GM19239 (cell line): ENCODE results near the gene ABCA13.
"Not testable (repeated sequence)": the region's sequence is repeated elsewhere in the genome, so short reads cannot be mapped to it uniquely, and the experiment has no call there.

Experiments
- DNase-seq: peaks from one replicate; pipeline ENCODE4 v3.0.0; 2011; ENCODE audit warnings: low spot score; ENCODE audit not compliant: insufficient read length
- FAIRE-seq: peaks from 2 replicates; lab custom pipeline; 2011; peaks lifted over from hg19 to GRCh38; lab: Jason Lieb, UNC

Gene ABCA13

DNA sequence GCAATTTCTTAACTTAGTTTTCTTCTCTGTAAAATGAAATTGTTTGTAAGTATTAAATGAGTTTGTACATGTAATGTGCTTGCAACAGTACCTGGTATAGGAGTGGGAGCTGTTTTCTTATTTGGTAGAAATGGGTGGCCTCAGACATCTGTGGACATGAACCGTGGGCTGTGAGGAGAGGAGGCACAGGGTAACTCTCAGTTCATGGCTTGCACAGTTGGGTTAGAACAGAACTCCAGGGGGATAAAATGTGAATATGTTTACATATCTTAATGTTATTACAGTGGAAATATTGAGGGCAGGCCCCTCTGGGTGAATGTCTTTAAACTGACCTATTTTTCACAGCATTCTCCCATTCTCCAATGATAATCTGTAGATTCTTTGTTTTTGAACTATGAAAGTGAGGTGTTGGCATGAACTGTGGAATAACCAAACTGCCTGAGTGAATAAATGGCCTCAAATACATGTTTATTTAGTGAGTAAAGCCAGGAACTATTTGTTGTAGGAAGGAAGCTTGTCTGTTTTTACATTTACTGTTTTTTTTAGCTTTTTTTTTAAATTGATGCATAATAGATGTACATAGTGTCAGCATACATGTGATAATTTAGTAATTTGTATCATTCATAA lies 2.6 kb downstream of the ABCA13 start:
- DNase-seq (no peak), FAIRE-seq (no peak)

DNA sequence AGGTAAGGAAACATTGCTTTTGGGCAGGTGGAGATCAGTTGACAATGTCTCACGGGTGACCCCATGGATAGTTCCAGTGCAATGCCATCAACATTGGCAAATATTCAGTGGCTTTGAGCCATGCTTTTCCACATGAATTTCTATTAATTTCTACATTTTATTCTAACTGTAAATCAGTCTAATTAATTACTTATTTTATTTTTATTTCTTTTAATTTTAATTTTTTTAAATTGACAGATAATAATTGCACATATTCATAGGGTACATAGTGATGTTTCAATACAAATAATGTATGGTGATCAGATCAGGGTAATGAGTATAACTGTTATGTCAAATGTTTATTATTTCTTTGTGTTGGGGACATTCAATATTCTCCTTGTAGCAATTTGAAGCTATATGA lies 3.8 kb downstream of the ABCA13 start:
- DNase-seq (no peak), FAIRE-seq (no peak)

DNA sequence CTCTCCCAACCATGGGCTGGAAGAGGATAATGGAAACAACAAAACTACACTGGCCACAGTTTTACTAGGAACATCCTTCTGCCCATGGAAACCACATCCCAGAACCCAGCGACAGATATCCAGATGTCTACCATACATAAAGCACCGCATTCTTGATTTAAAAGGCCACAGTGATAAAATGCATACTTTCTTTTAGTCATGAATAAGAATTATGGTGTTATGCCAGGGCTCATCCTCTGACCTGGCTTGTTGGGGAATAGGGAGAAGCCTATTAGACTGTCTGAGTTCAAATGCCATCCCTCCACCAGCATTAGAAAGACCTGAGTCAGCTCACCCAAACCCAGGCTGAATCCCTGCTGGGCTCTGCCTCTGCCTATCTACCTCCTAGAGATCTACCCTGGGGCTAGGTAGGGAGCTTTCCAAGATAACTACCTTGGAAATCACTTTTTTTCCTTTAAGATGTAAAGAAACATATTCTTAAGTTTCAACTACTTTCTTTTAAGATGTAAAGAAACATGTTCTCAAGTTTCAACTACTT lies 5.2 kb downstream of the ABCA13 start:
- FAIRE-seq (no peak), DNase-seq (no peak)

DNA sequence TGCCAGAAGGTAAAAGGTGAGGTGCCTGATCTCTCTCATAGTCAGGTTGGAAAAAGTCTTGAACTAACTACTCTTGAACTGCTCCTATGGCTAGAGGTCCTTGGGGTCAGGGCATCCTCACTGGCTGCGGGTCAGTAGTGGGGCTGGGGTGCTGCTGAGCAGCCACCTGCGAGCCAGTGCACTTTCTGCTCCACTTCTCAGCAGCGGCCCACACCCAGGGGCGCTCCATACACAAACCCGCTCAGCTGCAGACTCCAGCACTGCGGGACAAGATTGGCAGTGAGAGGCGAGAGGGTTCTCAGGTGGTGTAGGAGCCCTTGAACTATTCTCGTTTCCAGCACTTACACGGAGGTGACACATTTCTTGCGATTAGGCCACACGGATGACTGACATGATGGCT lies 6.0 kb downstream of the ABCA13 start:
- DNase-seq (no peak), FAIRE-seq (no peak)

DNA sequence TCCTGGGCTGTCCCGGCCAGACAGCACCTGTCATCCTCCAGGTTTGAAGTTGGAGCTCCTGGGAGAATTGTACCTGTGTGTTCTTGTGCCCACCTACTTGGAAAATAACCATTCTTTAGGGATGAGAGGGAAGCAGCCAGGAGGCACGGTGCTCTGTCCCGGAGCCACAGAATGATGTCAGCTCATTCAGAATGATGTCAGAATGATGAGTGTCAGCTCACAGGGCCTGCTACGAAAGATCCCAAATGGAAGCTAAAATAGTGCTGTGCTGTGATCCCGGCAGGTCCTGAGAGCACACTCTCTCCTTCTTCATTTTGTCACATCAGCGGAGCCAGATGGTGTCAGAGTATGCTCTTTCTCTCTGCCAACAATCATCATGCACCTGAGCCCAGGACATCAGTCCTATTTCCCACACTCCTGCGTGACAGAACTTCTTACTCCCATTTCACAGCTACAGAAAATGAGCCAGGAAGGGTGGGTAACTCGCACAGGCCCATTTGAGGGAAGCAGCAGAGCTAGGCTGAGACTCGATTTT lies 8.3 kb downstream of the ABCA13 start:
- FAIRE-seq (no peak), DNase-seq (no peak)

DNA sequence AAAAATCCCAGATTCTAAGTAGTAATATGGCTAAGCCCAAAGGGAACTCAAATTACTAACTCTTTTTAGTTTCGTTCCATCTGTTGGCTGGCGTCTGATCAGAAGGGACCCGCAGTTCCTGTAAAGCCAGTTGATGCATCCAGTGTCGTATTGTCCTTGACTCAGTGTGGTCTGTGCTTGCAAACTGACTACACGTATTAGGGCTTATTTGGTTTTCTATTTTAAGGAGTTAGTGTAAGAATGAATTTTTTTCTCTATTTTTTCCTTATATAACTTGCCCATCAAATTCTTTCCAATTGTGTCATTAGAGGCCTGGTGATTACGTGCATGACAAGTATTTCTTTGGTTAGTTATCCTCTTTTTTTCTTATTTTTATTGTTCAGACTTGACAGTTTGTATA lies 9.7 kb downstream of the ABCA13 start:
- no peak for FAIRE-seq
- DNase-seq = no peak

DNA sequence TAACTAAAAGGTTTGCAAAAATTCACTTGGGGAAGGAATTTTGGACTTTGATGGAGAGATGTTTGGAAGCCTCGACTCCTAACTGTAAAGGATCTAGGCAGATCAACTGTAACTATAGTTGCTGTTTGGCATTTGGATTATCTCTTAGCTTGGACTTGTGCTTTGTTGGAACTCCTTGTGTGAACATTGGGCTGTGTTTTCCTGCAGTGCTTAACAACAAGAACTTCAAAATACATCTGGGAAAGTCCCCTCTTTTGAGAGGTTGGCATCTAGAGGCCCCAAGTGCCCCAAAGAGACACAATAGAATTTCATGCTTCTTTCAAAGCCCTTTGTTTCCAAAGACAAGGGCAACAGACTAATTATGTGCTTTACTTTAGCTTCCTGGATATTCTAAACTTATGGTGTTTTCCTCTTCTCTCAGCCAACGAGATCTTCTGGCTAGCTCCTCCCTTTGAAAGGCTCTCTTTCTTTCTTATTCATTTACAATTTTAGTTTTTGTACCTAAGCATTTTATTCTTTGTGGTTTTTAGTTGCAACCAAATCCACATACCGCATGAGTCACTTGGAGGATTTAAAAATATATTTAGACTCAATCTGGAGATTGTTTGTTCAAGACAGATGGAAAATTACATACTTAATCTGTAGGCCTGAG lies 11.6 kb downstream of the ABCA13 start:
- no peak for FAIRE-seq
- DNase-seq = no peak

DNA sequence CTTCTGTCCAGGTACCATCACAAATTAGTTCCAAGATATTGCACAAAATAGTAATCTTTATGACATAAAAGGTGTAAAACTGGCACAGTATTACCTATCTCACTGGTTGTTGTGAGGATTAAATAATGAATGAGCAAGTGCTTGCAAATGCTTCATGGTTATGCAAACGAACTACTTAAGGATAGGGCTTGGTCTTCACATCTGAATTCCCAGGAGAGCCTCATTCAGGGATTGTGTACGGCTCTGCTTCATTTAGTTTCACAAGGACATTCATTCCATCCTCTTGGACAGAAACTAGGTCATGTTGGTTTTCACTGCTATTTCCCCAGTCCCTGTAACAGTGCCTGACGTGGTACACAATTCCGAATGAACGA lies 12.1 kb downstream of the ABCA13 start:
- no peak for DNase-seq

DNA sequence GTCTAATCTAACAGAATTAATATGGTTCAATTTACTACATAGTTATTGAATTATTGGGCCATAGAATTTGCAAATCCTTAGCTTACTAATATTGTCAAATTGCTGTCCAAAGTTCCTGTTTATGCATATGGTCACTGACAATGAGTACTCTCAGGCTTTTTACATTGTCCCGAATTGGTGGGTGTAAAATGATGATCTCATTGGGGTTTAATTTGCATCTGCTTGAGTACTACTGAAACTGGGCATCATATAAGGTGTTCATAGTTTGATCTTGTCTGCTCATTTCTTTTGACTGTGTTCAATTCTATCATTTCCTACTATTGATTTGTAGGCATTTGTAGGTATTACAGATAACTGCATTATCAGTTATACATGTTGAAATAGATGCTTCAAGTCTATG lies 12.7 kb downstream of the ABCA13 start:
- DNase-seq (no peak), FAIRE-seq (no peak)

More for the DNA sequence above, 12.1 kb downstream of the ABCA13 start:
- no peak for FAIRE-seq

DNA sequence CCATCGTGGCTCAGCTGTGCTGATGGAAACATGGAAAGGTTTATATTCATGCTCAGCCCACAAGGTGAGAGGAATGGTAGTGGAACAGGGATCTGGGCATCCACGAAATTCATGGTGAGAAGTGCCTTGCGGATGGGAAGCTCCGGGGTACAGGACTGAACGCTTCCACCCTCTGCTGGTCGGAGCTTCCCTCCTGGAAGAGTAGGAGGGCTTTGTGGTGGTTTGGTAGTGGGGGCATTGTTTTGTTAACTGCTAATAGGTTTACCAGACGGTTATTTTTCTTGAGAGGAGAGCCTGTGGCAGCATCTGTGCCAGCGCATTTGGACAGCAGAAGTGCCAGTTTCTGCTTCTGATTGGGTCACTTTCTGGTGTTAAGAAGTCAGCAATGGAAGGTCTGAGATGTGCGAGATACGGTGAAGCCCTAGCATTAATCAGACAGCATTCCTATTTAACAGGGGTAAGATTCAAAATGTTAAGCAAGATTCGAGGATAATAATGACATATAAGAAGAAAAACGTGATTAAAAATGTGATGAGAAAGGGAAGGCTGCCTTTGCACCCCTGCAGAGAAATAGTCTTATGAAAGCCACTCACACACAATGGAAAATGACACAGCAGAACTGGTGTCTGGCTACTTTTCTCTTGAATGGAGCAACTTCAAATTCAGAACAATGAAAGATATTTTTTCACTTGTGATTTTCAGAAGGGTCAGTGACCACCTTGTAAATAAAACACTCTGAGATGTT lies 17.7 kb downstream of the ABCA13 start:
- no peak for FAIRE-seq

DNA sequence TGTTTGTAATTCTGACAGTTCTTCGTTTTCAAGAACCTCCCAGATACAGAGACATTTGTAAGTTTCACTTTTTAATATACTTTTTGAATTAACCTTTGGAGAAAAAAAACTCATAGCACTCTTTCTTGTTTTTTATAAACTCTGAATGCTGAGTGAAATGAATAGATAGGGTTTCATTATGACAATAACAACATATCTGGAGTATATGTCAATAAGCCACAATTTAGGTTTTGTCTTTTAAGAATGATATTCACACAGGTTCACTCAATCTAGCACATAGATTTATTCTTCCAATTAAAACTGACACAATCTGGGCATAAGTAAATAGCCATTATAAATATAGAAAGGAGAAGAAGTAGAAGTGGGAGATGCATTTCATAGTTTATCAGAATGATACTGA lies 21.7 kb downstream of the ABCA13 start:
- FAIRE-seq = no peak

More for the DNA sequence above, 17.7 kb downstream of the ABCA13 start:
- DNase-seq = no peak

DNA sequence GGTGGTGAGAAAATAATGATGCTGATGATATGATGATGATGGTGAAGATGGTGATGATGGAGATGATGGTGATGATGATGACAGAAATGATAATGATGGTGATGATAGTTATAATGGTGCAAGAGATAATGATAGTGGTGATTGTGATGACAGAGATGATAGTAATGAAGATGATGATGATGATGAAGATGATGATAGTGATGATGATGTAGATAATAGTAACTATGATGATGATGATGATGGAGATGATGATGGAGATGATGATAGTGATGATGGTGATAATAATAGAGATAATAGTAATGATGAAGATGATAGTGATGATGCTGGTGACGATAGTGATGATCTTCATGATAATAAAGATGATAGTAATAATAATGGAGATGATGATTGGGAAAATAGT lies 22.2 kb downstream of the ABCA13 start:
- DNase-seq (no peak), FAIRE-seq (no peak)

More for the DNA sequence above, 21.7 kb downstream of the ABCA13 start:
- DNase-seq = no peak

DNA sequence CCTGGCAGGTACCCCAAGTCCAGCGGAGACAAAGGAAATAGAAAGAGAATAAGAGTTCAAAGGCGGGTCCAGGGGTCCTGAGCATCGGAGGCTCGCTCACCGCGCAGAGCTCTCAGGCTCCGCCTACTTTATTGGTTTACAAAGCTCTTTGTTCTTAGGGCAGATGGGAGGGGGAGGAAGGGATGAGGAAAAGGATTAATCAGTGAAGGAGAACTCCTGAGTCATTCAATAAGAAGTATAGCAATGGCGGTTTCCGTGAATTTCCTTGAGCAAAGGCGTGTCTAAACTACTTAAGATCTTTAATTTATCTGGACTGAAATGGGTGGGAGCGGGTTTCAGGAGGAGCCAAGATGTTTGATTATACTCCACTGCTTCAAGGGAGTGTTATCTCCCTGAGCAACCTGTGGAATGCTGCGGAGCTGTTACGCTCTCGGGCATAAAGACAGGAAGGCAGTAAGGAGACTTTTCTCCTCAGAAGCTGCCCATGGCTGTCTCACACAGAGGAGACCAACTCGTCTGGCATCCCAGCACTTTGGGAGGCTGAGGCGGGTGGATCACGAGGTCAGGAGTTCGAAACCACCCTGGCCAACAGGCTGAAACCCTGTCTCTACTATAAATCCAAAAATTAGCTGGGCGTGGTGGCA lies 29.8 kb downstream of the ABCA13 start:
- not testable (repeated sequence) for DNase-seq, FAIRE-seq

DNA sequence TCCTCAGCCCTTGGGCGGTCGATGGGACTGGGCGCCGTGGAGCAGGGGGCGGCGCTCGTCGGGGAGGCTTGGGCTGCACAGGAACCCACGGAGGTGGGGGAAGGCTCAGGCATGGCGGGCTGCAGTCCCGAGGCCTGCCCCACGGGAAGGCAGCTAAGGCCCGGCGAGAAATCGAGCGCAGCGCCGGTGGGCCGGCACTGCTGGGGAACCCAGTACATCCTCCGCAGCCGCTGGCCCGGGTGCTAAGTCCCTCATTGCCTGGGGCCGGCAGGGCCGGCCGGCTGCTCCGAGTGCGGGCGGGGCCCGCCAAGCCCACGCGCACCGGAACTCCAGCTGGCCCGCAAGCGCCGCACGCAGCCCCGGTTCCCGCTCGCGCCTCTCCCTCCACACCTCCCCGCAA lies 31.7 kb downstream of the ABCA13 start:
- not testable (repeated sequence) for FAIRE-seq, DNase-seq

DNA sequence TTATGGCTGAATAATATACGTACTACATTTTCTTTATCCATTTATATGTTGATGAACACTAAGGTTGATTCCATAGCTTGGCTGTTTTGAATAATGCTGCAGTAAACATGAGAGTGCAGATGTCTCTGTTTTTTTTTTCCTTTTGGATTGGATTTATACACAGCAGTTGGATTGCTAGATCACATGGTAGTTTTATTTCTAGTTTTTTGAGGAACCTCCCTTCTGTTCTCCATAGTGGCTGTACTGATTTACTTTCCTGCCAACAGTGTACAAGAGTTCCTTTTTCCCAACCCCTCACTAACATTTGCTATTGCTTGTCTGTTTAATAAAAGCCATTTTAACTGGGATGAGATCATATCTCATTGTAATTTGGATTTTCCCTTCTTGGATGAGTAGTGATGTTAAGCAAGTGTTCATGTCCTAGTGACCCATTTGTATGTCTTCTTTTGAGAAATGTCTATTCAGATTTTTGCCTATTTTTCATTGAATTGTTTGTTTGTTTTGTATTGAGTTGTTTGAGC lies 36.0 kb downstream of the ABCA13 start:
- DNase-seq (no peak), FAIRE-seq (no peak)

DNA sequence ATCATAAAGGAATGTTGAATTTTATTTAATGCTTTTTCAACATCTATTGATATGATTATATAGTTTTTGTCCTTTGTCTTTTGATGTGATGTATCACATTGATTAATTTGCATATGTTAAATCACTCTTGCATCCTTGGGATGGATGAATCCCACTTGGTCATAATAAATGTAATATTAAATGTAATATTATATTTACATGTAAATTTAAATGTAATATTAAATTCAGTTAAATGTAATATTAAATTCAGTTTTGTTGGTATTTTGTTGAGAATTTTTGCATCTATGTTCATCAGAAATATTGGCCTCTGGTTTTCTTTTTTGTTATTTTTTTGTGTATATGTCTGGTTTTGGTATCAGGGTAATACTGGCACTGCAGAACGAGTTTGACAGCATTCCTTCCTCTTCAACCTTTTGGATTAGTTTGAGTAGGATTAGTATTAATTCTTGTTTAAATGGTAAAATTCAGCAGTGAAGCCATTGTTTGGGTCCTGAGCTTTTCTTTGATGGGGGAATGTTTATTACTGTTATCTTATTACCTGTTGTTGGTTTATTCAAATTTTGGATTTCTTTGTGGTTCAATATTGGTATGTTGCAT lies 37.8 kb downstream of the ABCA13 start:
- DNase-seq (no peak), FAIRE-seq (no peak)

DNA sequence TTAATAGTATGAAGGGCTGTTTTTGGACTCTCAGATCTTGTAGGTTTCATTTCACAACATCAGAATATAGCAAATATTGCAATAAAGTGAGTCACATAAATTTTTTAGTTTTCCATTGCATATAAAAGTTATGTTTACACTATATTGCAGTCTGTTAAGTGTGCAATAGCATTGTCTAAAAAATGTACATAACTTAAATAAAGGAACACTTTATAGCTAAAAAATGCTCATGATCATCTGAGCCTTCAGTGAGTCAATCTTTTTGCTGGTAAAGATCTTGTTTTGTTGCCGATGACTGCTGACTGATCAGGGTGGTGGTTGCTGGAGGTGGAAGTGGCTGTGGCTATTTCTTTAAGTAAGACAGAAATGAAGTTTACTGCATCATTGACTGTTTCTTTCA lies 42.0 kb downstream of the ABCA13 start:
- DNase-seq = no peak
- FAIRE-seq = no peak

DNA sequence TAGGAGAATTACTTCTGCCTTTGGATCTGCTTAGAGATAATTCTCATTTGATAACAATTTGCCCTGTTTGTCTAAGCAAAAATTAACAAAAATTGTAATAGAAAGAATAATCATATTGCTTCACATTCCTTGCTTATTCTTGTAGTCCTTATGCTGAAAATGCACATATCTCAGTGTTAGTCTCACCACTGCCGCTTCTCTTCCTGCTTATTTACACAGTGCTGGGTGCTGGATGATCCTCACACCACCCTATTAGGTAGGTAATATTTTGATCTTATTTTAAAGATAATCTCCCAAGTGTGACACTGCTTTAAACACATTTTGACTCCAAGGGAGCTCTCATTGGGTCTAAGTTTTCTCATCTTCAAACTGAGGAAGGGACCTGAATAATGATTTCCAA lies 46.0 kb downstream of the ABCA13 start:
- FAIRE-seq = no peak
- DNase-seq = no peak

DNA sequence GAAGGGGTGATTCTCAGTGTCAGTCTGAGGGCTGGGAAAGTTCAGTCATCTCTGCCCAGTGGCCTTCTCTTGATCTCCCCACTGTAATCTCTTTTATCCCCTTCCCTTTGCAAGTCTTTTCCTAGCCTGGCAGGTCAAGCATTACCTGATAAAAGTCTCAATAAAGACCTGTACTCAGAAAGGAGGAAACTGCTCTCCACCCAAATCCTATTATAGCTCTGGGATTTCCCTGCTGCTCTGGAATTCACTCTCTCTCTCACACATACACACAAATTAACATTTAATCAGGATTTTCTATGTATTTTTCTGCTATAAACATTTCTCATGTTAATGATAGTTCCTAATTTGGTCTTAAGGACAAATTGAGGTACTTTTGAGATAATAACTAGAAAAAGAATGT lies 46.5 kb downstream of the ABCA13 start:
- DNase-seq = no peak
- no peak for FAIRE-seq

DNA sequence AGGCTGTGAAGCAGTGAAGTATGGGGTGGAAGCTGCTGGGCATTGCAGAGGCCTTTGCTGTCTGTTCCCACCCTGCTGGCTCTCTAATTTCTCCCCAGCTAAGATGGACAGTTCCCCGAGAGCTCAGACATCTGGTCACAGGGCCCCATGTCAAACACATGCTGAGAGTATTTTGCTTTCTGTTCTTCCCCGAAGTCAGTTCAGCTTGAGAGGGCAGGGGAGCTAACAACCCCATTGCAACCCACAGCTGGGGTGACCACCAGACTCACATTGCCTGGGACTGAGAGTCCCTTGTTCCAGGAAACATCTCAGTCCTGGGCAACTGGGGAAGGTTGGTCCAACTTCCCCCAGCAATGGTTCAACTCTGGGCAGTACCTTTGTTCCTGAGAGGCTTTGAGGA lies 52.8 kb downstream of the ABCA13 start:
- DNase-seq (no peak), FAIRE-seq (no peak)
